Rectal smooth muscle tissue (tissue), 1 donor: ENCODE data around the gene IFITM2.

Source experiments
- H3K27ac ChIP-seq: one replicate; pipeline ENCODE4 v1.7.0; 2013; ENCODE audit warnings: low read depth, low read length, inconsistent platforms
- H3K27me3 ChIP-seq: one replicate; pipeline ENCODE4 v1.7.0; 2013; ENCODE audit warnings: low read length; ENCODE audit not compliant: control insufficient read depth, insufficient read depth
- H3K36me3 ChIP-seq: one replicate; pipeline ENCODE4 v1.7.0; 2013; ENCODE audit warnings: low read length; ENCODE audit not compliant: control insufficient read depth, insufficient read depth
- H3K4me1 ChIP-seq: one replicate; pipeline ENCODE4 v1.7.0; 2013; ENCODE audit warnings: low read length; ENCODE audit not compliant: control insufficient read depth, insufficient read depth
- H3K4me3 ChIP-seq: one replicate; pipeline ENCODE4 v1.7.0; 2013; ENCODE audit warnings: low read length
- H3K9ac ChIP-seq: one replicate; pipeline ENCODE4 v1.7.0; 2013; ENCODE audit warnings: low read length

The IFITM2 gene

DNA sequence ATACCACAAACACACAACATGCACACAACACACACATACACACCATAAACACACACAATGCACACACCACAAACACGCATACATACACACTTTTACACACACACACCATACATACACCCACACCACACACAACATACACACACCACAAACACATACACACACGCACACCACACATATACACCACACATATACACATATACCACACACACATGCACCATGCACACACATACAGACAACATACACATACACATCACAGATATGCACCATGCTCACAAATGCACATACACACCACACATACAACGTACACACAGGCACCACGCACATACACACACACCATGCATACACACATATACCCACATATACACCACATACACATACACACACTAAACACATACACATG lies 50.0 kb downstream of the IFITM2 start:
- H3K36me3 ChIP-seq, result no peaks in the 10 kb centered on the region
- H3K27me3 ChIP-seq, result no peaks in the 10 kb centered on the region
- H3K4me1 ChIP-seq, result peaks cover 23% of the 10 kb centered on the region
- no peak overlapping the region for H3K9ac ChIP-seq
- no peak overlapping the region for H3K4me3 ChIP-seq
- H3K27ac ChIP-seq, result no peak overlapping the region

DNA sequence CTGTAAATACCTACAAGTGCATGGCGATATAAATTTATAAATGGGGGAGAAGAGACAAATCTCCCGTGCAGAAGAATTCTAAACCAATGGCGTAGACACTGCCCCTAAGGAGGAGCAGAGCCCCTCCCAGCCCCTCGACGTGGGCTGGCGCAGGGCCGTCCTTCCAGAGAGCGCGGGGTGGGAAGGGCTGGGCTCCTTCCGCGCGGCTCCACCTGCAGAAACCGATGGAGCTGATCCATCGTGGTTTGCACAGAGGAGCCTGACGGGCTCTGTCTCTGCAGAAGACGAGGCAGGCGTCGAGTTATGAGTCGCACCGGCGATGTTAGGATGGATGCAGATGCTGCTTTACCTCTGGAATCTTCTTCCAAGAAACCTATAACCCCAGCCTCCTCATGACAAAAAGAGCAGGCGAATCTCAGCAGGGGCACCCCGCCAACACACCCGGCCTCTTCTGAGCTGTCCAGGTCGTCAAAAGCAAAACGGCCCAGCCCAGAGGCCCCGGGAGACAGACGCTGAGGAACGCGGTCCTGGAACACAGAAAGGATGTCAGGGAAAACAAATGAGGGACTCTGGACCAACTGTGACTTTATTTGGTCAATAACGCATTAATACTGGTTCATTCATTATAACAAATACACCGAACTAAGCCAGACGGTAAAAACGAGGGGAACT lies 50.6 kb downstream of the IFITM2 start:
- Histone ChIP-seq H3K27me3 (no peaks in the 10 kb centered on the region), H3K4me1 (peaks cover 16% of the 10 kb centered on the region), H3K4me3 (no peak overlapping the region), H3K9ac (no peak overlapping the region), H3K27ac (no peak overlapping the region), H3K36me3 (no peaks in the 10 kb centered on the region)
